Ishikawa (cell line): ENCODE data around the gene GRM5.

Experiments used
- EP300 ChIP-seq: IDR thresholded peaks from 2 replicates; pipeline ENCODE4 v1.6.1; 2012; ENCODE audit warnings: borderline replicate concordance
- FOXM1 ChIP-seq: IDR thresholded peaks from 2 replicates; pipeline ENCODE4 v1.6.1; 2012; ENCODE audit warnings: low read depth, borderline replicate concordance
- MAX ChIP-seq: IDR thresholded peaks from 2 replicates; pipeline ENCODE4 v1.6.1; 2012
- REST ChIP-seq: IDR thresholded peaks from 2 replicates; pipeline ENCODE4 v1.6.1; 2012; ENCODE audit warnings: low read depth, mild to moderate bottlenecking
- TAF1 ChIP-seq: IDR thresholded peaks from 2 replicates; pipeline ENCODE4 v1.6.1; 2012; ENCODE audit warnings: low read depth, mild to moderate bottlenecking
- TCF12 ChIP-seq: IDR thresholded peaks from 2 replicates; pipeline ENCODE4 v1.6.1; 2012; ENCODE audit warnings: low read depth

GRCh38 chr11:88520391-88520790, 545.4 kb downstream of the GRM5 start:
- TF ChIP-seq EP300 = no peak
- no peak for TF ChIP-seq FOXM1
- TF ChIP-seq TAF1 = no peak
- no peak for TF ChIP-seq REST
- TF ChIP-seq MAX = no peak
- no peak for TF ChIP-seq TCF12
